NCI-H1694 (cell line): ENCODE data around the gene RNF8.

Experiments used
- DNase-seq: peaks from one replicate; lab custom pipeline; 2025; lab: John Stamatoyannopoulos, UW

Gene RNF8

DNA sequence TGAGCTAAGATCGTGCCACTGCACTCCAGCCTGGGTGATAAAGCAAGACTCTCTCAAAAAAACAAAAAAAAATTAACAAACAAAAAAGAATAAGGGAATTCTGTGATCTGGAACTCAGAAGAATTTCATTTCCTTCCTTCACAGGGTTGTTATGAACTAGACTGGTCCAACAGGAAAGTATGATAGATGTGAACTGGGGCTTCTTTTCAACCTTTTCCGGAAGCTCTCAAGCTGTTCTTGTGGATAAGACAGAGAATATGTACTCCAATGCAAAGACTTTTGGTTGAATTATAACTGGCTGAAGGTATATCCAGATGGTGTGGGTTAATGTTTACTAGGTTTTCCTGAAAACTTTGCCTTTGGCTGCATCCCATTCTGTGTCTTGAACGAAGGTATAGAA is 5.3 kb downstream of the RNF8 start:
- no peak for DNase-seq

DNA sequence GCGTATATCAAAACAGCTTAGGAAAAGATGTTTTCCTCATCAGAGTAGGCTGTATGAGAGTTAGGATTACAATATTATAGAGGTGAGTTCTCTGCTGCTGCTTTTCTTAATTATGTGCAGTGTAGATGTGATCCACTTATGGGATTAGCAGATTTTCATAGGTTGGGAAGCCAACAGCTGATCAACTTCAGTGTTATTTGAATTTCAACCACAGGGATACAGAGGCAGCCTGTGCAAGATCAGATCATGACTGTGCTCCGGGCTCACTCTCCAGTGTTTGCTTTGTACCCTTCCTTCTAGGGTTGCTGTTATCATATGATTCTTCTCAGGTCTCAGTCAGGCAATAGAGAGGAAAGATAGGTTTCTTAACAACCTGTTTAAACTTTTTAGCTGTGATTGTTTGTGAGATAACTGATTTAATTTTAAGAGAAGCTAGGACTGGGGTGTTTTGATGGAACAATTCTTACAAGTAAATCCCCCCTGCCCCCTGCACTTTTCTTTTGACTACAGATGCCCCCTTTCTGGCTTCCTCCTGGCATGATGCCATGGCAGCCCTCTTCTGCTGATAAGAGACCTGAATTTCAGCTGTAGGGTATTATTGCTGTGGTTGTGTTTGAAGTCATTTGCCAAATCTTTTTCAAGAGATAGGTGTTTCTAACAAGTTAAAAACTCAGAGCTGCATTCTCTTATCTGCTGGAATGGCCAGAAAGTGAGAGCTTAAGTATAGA is 8.5 kb downstream of the RNF8 start:
- no peak for DNase-seq

DNA sequence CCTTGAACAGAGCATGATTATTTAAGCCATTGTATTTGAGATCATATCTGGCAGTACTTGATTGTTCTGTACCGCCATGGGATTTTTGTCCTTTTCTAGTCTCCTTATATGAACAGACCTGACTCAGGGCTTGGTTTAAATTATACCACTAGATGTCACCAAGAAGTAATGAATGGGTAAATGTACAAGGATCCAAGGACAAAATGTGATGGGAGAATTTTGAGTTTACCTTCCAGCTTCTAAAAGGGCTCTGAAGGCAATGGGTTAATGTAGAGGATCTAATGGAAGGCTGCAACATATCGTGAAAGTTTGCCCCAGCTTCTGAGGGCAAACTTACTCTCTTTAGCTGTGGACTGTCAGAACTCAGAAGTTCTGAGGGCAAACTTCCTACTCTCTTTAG is 12.0 kb downstream of the RNF8 start:
- DNase-seq, result peak; percentile 14

DNA sequence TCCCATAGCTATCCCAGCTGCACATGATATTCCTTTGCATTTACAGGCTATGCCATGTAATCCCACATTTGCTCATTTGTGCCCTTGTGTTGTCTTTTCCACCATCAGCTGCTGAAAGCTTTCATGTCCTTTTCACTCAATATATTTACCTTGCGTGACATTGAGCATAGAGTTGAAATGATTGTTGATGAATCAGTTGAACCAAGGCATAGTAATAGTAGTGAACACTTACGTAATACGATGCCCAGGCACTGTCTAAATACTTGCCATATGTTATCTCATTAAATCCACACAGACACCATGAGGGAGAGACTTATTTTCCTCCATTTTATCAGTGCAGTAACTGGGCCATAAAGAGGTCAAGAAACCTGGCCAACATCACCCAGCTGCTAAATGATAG is 13.1 kb downstream of the RNF8 start:
- DNase-seq, result peak; percentile 11

DNA sequence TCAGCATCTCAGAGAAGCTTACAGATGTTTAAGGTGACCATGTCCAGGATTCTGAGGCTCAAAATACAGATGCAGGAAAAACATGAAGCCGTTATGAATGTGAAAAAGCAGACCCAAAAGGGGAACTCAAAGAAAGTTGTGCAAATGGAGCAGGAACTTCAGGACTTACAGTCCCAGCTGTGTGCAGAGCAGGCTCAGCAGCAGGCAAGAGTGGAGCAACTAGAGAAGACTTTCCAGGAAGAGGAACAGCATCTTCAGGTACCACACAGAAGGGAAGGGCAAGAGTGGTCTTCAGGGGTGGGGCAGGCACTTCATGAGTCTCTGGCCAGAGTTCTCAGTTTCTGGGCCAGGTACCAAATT is 15.2 kb downstream of the RNF8 start:
- no peak for DNase-seq

DNA sequence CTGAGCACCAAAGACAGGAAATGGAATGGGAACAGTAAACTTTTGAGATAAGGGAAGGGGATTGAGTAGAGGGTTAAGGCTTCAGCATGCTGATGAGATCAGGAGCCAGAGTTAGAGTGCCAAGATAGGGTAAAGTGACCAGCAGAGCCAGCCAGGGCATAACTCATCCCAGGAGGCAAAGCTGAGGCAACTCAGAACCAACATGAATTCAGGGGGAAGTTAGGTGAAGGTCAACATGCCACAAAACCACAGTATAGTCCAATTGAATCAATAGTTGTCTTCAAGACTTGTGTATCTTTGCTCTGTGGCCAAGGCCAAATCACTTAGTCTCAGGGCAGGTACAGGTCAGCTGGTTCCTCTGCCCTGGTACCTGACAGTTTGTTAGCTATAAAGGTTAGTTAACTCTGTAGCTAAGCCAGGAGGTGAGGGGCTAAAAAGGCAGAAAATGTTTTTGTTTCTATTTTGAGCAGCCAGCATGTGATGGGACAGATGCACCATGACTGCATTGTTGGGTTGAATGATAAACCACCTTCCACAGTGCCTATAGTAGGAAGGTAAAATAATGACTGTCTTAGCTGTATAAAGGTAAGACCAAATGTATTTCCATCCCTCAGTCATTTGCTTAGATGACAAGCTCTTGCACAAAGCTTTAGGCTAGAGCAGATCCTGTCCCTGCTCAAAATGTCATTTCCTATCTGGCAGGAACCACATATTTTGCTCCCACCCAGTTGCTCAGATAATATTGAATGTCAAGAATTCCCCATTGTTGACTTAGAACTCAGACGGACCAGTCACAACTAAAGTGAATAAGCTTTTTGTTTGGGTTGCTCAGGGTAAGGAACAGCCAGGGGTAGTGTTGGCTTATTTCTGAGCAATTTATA is 15.8 kb downstream of the RNF8 start:
- DNase-seq, result no peak

DNA sequence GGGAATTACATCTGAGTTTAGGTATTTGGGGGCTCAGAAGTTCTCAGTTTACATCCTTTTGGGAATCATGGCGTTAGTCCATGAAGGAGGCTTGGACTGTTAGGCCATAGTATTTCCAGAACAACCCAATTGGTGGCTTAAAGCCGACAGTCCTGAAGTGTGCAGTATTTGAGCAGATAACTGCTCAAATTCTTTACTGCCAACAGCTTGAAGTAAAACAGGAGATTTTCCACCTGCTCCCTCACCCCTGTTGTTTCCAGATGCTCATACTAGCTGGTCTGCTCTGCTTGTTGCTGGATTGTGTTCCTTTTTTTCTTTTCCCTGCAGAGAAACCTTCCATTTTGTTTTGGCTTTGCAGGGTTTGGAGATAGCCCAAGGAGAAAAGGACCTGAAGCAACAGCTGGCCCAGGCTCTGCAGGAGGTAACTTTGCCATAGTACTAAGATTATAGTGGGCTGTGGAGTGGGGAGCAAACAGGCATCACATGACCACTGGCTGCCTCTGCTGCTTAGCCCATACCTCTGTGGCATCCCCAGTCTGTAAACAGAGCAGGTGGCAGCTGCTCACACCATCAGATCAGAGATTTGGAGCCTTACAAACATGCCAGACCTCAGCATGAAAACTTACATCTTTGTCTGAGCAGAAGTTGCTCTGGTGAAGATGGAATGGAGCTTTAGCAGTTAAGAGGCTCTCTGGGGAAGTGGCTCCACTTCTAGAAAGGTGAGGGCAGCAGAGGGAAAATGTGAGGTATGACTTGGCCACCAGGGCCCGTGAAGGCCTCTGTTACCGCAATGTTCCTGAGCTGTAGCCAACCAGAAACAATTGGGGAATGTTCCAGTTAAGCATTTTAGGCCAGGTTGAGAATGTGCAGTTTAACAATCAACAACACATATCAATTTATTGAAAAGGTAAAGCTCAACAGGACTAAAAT is 17.6 kb downstream of the RNF8 start:
- no peak for DNase-seq

DNA sequence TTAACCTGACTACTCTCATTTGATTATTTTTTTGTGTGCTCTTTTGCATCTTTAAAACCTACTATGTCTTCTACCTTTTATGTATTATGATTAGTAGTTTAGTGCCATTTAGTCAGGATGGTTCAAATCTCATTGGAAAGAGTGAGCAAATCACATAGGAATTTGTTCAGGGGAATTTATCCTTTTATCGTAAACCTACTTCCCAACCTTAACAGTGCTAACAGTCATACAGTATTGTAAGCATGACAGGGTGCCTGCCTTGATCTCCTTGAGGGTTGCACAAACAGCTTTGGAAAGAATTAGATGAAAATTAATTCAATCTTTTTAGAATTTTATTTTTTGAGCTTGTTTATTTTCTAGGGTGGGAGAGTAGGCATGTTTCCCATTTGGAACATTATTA is 18.3 kb downstream of the RNF8 start:
- DNase-seq, result no peak

DNA sequence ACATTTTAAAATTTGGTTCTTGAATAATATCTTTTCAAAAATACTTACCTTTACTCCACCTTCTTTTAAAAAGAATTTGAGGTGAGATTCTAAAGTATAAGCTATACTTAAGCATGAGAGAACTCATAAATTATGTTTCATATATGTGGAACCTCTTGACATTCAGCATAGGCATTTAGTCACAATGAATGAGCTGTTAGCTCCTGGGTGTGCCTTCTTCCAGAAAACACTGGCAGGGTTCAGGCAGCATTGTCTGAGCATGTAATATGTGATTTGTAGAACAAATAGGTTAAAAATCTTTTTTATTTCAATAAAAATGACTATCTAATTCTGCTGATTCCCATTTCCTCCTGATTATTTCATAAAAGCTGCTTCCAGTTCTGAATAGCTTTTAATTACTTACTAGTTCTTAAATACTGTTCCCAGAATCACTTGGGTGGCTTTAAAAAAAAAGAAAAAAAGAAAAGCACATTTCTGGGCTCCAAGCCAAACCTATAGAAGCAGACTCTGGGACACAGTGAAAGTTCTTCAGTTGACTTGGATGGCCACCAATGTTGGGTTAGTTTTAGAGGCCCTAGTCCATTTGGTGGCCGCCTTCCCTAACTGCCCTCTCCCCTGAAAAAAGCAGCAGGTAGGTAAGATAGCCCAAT is 20.2 kb downstream of the RNF8 start:
- no peak for DNase-seq

DNA sequence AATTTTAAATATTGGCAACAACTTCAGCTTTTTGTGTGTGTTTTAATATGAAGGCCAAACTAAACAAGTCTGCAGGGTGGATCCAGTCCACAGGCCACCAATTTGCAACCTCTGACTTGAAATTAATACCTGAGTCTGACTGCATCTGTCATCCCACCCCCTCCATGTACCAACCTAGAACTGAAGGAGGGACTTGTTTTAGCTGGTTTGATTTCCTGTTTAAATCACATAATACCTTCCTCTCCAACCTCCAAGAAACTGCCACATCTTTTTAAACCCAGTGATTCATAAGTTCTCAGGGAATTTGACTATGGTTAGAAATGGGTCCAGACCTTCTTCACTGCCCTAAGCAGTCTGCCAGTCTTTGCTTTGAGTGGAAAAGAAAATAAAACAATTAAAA is 21.6 kb downstream of the RNF8 start:
- DNase-seq, result no peak

DNA sequence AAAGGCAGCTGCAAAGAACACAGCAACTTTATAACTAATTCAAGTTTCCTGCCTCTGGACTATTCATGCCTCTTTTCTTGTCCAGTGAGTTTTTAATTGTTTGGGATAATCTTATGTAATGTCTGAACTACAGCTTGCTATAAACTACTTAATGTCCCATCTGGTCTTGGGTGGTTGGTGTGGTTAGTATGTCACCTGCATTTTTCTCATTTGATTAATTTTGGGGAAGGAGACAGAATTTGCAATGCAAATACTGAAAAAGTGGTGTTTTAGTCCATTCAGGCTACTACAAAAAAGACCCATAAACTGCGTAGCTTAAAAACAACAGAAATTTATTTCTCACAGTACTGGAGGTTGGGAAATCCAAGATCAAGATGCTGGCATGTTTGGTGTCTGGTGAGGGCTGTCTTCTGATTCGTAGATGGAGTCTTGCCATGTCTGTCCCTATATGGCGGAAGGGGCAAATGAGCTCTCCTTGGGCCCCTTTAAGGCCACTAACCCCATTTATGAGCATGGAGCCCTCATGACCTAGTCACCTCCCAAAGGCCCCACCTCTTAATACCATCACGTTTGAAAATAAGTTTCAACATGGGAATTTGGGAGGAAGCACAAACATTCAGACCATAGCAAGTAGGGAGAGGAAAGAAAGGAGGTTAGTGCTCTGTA is 22.4 kb downstream of the RNF8 start:
- DNase-seq, result no peak

DNA sequence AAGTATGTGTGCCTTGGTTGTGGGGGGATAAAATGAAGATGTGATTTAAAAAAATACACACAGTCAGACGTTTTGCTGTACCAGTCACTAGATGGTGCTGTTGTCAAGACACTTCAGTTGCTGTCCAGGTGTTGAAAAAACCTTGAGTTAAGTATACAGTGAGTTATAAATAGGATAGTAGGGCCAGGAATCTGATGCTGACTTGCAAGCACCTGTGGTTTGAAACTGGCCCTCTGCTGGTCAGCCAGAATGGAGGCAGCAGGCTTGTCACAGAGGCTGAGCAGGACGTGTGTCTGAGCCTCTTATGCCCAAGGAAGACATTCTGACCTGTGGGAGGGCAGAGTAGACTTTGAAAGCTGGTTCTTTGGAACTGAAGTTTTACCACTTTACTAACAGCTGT is 27.8 kb downstream of the RNF8 start:
- DNase-seq, result peak; percentile 18

DNA sequence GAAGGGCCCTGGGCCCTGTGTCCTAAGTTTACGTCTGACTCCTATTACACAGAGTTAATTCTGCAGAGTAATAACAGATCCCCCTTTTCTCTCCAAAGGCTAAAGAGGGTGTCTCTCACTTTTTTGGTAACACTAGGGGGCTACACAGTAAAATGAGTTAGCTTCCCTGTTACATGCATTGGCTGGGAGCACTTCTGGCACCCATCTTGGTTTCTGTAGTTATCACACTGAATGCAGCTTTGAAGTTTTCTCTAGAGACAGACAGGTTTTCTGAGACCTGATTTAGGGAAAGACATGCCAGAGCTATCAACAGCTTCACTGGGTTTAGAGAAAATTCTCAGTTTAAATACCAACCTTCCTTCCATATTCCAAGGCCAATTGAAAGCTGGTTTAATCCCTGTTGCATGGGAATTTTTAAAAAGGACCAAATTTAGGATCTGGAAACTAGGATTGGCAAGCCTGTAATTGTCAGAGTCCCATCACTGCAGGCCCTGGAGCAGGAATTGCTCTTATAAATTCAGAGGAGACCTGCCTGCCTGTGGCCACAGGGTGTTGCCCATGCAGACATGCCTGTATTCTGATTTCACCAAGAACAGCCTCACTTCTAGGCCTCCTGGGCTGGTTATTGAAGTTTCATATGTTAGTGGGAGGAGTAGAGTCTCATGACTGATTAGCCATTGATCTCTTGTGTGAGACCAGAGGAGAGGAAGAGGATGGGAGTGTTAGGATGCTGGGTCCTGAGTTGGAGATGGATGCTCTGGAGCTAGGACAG is 29.4 kb downstream of the RNF8 start:
- no peak for DNase-seq

DNA sequence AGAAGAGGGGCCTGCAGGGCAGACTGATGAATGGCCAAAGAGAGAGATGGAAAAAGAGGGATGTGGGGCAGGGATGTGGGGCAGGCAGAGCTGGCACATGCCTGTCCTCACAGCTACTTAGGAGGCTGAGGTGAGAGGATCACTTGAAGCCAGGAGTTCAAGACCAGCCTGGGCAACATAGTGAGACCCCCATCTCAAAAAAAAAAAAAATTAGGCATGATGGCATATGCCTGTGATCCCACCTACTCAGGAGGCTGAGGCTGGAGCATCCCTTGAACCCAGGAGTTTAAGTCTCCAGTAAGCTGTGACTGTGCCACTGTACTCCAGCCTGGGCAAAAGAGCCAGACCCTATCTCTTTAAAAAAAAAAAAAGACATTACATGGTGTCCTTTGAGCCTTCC is 34.8 kb downstream of the RNF8 start:
- DNase-seq, result no peak

DNA sequence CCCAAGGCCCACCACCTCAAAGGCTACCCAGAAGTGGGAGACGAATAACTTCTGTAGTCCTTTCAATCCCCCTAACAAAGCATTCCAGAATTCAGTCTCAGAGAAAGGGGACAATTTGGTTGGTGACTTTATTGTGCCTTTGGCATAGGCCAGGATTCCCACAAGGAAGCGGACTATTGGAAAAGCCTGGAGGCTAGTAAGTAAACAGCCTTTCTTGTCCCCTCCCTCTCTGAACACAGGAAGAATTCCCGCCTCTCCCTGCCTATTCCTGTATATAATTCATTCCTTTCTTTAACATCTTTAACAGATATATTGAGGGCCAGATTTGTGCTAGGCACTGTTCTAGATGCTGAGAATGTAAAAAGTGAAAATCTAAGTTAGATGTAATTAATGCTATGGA is 36.1 kb downstream of the RNF8 start:
- DNase-seq, result no peak

DNA sequence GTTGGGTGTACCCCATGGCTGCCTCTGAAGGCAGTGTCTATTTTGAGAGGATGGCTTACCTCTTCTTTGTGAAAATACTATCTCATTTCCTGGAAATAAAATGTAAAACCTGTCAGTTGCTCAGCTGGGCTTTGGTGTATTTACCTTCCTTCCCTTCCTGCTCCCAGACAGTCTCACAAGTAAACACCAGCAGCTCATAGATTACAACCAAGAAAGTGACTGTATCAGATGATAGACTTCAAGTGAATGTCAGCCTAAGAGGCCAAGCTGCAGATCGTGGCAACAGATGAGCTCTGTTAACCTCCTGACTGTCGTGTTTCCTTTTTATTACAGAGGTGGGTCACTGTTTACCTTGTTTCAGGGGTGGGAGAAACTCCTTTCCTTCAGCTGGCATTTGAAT is 37.3 kb downstream of the RNF8 start:
- no peak for DNase-seq

DNA sequence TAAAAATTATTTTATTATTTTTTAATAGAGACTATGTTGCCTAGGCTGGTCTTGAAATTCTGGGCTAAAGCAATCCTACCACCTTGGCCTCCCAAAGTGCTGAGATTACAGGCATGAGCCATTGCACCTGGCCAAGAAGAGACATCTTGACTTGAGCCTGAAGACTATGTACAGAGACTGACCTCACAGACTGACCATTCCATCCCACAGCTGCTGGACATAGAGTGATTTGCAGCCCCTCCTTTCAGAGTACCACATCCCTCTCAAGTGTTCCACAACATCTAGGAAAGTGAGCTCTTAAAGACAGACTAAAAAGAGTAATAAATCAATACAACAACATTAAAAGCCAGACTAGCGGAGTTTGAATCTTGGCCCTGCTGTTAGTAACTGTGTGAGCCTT is 39.0 kb downstream of the RNF8 start:
- no peak for DNase-seq

DNA sequence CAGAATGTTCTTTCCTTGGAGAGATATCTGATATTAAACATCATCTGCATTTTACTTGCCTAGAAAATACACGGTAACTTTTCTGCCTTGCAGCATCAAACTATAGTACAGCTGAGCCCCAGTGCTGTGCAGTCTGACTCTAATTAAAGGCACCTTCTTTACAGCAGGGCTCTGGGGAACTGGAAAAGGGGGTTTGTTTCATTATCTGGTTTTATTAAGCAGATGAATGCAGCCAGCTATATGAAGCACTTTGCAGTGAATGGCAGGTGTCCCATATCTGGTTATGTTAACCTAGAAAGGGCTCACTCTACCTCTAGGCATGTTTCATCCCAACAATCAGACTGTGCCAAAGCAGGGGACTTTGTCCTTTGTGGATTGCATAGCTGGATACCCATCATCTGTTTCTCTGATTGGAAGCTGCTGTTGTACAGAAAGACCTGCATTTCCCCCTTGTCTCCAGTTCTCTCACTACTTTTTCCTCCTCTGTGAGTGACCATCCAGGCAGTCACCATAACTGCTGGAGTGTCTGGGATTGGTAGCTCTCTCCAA is 39.7 kb downstream of the RNF8 start:
- DNase-seq, result no peak

DNA sequence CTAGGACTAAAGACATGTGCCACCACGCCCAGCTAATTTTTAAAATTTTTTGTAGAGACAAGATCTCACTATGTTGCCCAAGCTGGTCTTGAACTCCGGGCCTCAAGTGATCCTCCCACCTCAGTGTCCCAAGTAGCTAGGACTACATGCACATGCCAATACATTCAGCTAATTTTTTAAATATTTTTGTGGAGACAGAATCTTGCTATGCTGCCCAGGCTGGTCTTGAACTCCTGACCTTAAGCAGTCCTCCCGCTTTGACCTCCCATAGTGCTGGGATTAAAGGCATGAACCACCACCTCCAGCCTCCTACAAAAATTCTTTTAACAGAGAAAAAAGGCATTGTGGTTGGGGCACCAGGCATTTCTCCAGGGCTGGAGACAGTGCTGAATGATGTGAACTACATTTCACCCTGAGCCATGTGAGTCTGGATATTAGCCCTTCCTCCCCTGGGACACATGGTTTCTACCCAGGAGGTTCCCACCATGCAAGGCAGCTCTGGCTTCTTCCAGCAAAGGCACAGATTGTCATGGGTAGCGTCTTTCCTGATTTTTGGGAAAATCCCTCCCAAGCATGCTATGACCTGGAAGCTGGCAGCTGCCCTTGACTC is 42.9 kb downstream of the RNF8 start:
- no peak for DNase-seq

DNA sequence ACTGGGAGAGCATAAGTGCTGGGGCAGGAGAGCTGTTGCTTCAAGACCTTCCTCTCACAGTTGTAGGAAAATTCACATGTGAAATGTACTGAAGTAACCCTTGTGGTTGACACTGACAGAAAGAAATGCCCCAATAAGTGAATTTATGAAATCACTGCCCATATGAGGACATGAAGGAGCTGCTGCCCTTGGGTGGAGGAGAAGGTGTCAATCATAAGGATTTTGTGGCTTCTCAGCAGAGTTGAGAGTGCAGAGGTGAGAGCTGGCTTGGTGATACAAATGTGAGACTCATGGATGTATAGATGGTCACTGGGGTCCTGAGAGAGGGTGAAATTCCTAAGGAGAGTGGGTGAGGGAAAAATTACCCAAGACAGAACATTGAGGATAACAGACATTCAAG is 45.3 kb downstream of the RNF8 start:
- no peak for DNase-seq
